Endodermal cell (in vitro differentiated cells): Measurements from ENCODE around the gene ASTN1. TPM values are rescaled to one million over a fixed set of nuclear protein-coding genes. Genes with fewer than 3 reads are reported as not detected.
A peak's percentile ranks its signal among the peaks of the same experiment; 100 is the strongest.

Source experiments
- DNase-seq: peaks from one replicate; pipeline ENCODE4 v3.0.0-alpha.2; 2017
- H3K27ac ChIP-seq: 2 replicates; pipeline ENCODE4 v1.5.1; 2013; ENCODE audit warnings: mild to moderate bottlenecking, low read depth, low read length, moderate library complexity
- H3K27me3 ChIP-seq: 2 replicates; pipeline ENCODE4 v1.6.1; 2013; ENCODE audit warnings: mild to moderate bottlenecking, low read length, moderate library complexity; ENCODE audit not compliant: insufficient read depth, control insufficient read depth, poor library complexity, severe bottlenecking
- H3K36me3 ChIP-seq: 2 replicates; pipeline ENCODE4 v1.7.0; 2013; ENCODE audit warnings: mild to moderate bottlenecking, low read length, moderate library complexity; ENCODE audit not compliant: control insufficient read depth, insufficient read depth
- H3K4me1 ChIP-seq: one replicate; pipeline ENCODE4 v1.7.0; 2013; ENCODE audit warnings: low read length; ENCODE audit not compliant: control insufficient read depth, insufficient read depth
- H3K4me3 ChIP-seq: 2 replicates; pipeline ENCODE4 v1.5.1; 2013; ENCODE audit warnings: mild to moderate bottlenecking, low read length, moderate library complexity
- H3K9ac ChIP-seq: 2 replicates; pipeline ENCODE4 v1.6.1; 2013; ENCODE audit warnings: mild to moderate bottlenecking, low read length, moderate library complexity; ENCODE audit not compliant: poor library complexity, severe bottlenecking; ENCODE audit errors: extremely low read depth
- H3K9me3 ChIP-seq: 2 replicates; pipeline ENCODE4 v1.6.1; 2013; ENCODE audit warnings: mild to moderate bottlenecking, low read length, moderate library complexity; ENCODE audit not compliant: control insufficient read depth
- H3K27ac Mint-ChIP-seq: 2 replicates; pipeline ENCODE4 v1.8.0; 2020; ENCODE audit warnings: mixed read lengths
- H3K27me3 Mint-ChIP-seq: 2 replicates; pipeline ENCODE4 v1.8.0; 2021; ENCODE audit warnings: mild to moderate bottlenecking, mixed read lengths; ENCODE audit not compliant: insufficient read depth
- H3K36me3 Mint-ChIP-seq: 2 replicates; pipeline ENCODE4 v1.8.0; 2020; ENCODE audit warnings: low read depth, mixed read lengths
- H3K4me1 Mint-ChIP-seq: 2 replicates; pipeline ENCODE4 v1.8.0; 2020; ENCODE audit warnings: mixed read lengths
- H3K4me3 Mint-ChIP-seq: 2 replicates; pipeline ENCODE4 v1.8.0; 2020; ENCODE audit warnings: mild to moderate bottlenecking, moderate library complexity, mixed read lengths
- H3K9me3 Mint-ChIP-seq: 2 replicates; pipeline ENCODE4 v1.8.0; 2020; ENCODE audit warnings: mild to moderate bottlenecking, mixed read lengths
- WGBS, 2 experiments: methylation state at CpG; one replicate each; pipeline versions ENCODE4 v1.1.5 to v1.1.7; 2013; ENCODE audit warnings: missing lambda C conversion rate in 2 of 2, mixed read lengths in 1 of 2; ENCODE audit not compliant: insufficient coverage in 1 of 2, insufficient read length in 1 of 2; 5-methylcytosine and 5-hydroxymethylcytosine counted together
- total RNA-seq, 2 donors: library from RNA; stranded (reverse); fragmentation: NEBNext Ultra II Directional in 1 of 2; extraction: Animal tissue kit (Norgen Biotek cat#: 25700) in 1 of 2; gene quantifications; 2 replicates in 1 of 2; 3 replicates in 1 of 2; pipeline ENCODE4 v1.2.1, GENCODE V29; 2021
- TF ChIP-seq, protein P1 (sequence below): fragments of 200-600 bp; sonication (generic); conservative IDR thresholded peaks from 2 replicates; pipeline ENCODE4 v1.5.0; 2021; ENCODE audit warnings: antibody characterized with exemption, mild to moderate bottlenecking

The ASTN1 gene
- total RNA-seq, 2 donors from 2014 or later, result 0.31 to 0.70 TPM

DNA sequence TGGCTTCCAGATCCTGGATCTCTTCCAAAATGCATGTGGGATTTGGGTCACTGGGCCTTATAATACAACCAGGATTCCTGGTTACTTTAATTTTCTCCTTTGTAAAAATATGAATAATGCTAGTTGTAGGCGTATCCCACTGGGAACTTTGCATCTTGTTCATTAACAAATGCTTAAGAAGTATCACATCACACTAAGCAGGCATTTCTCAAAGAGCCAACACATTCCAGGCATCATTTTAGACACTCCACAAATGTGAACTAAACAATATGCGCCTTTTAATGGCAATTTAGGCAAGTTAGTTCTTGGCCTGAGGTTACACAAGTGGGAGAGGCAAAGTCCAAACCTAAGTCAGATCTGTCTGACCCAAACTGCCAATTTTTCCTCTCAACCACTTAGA is 22.1 kb upstream of the ASTN1 start:
- H3K27ac ChIP-seq, result no peak overlapping the region
- TF ChIP-seq, protein P1, sequence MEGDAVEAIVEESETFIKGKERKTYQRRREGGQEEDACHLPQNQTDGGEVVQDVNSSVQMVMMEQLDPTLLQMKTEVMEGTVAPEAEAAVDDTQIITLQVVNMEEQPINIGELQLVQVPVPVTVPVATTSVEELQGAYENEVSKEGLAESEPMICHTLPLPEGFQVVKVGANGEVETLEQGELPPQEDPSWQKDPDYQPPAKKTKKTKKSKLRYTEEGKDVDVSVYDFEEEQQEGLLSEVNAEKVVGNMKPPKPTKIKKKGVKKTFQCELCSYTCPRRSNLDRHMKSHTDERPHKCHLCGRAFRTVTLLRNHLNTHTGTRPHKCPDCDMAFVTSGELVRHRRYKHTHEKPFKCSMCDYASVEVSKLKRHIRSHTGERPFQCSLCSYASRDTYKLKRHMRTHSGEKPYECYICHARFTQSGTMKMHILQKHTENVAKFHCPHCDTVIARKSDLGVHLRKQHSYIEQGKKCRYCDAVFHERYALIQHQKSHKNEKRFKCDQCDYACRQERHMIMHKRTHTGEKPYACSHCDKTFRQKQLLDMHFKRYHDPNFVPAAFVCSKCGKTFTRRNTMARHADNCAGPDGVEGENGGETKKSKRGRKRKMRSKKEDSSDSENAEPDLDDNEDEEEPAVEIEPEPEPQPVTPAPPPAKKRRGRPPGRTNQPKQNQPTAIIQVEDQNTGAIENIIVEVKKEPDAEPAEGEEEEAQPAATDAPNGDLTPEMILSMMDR, result no peak
- no peak overlapping the region for H3K4me3 ChIP-seq
- no peak overlapping the region for H3K4me3 Mint-ChIP-seq
- H3K9ac ChIP-seq, result no peak overlapping the region
- H3K4me1 Mint-ChIP-seq, result peaks cover 4% of the 10 kb centered on the region
- no peaks in the 10 kb centered on the region for H3K4me1 ChIP-seq
- no peaks in the 10 kb centered on the region for H3K36me3 ChIP-seq
- H3K27ac Mint-ChIP-seq, result no peak overlapping the region
- H3K27me3 Mint-ChIP-seq, result peaks cover 71% of the 10 kb centered on the region
- no peaks in the 10 kb centered on the region for H3K9me3 Mint-ChIP-seq
- no peaks in the 10 kb centered on the region for H3K36me3 Mint-ChIP-seq
- H3K9me3 ChIP-seq, result no peaks in the 10 kb centered on the region
- WGBS, 2 experiments, result 91% methylated on average over 2 of the region's 2 CpGs; no CpG with 5 or more reads in 1 of the 2 experiments
- peaks cover 30% of the 10 kb centered on the region for H3K27me3 ChIP-seq
- no peak for DNase-seq

DNA sequence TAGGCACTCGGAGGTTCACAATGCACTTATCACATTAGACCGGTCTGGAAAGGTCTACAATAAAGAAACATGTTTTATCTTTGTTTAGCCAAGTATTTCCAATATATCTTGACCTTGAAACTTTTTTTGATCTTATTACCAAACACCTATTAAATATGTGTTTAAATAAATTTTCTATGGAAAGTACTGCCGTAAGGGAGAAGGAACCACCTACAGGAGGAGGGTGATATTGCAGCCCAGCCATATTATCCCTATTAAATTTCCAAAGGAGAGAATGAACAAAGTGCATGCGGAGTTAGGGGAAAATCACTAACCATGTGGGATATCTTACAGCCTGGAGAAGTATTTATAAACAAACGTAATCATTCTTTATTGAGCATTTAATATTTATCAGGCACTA is 20.7 kb upstream of the ASTN1 start:
- Histone ChIP-seq H3K9ac (no peak overlapping the region), H3K27me3 (peaks cover 35% of the 10 kb centered on the region), H3K36me3 (no peaks in the 10 kb centered on the region), H3K4me3 (no peak overlapping the region), H3K27ac (no peak overlapping the region), H3K4me1 (no peaks in the 10 kb centered on the region), H3K9me3 (no peaks in the 10 kb centered on the region)
- no peak overlapping the region for H3K4me3 Mint-ChIP-seq
- TF ChIP-seq, protein P1, result peak; percentile 79
- H3K9me3 Mint-ChIP-seq, result no peaks in the 10 kb centered on the region
- H3K4me1 Mint-ChIP-seq, result peaks cover 12% of the 10 kb centered on the region
- no peak overlapping the region for H3K27ac Mint-ChIP-seq
- WGBS, 2 experiments, result 64% methylated on average over 4 of the region's 5 CpGs; no CpG with 5 or more reads in 1 of the 2 experiments
- DNase-seq, result peak; percentile 67
- peaks cover 71% of the 10 kb centered on the region for H3K27me3 Mint-ChIP-seq
- H3K36me3 Mint-ChIP-seq, result no peaks in the 10 kb centered on the region

DNA sequence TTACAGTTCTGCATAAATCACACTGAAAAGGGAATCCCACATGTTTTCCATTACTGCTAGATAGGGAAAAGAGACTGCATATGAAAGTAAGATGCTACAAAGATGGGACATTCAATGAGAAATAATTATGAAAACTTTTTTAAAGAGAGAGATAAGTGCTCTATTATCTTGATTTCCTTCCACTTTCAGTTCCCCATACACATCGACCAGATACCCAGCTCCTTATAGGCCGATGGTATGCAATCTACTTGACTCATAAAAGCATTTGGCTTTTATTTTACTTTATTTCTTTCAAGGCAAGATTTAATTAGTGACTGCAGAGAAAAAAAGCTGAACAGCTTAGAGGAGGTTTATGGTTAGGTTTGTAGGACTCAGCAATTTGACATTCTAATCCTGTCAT is 19.3 kb upstream of the ASTN1 start:
- no peak overlapping the region for H3K27ac Mint-ChIP-seq
- no peaks in the 10 kb centered on the region for H3K9me3 ChIP-seq
- WGBS, 2 experiments, result 100% methylated on average over 2 of the region's 2 CpGs; no CpG with 5 or more reads in 1 of the 2 experiments
- peaks cover 44% of the 10 kb centered on the region for H3K27me3 ChIP-seq
- H3K9me3 Mint-ChIP-seq, result no peaks in the 10 kb centered on the region
- no peak overlapping the region for H3K9ac ChIP-seq
- peaks cover 72% of the 10 kb centered on the region for H3K27me3 Mint-ChIP-seq
- no peak overlapping the region for H3K27ac ChIP-seq
- DNase-seq, result no peak
- no peaks in the 10 kb centered on the region for H3K4me1 ChIP-seq
- no peaks in the 10 kb centered on the region for H3K36me3 ChIP-seq
- H3K4me3 Mint-ChIP-seq, result no peak overlapping the region
- TF ChIP-seq, protein P1, result no peak
- peaks cover 12% of the 10 kb centered on the region for H3K4me1 Mint-ChIP-seq
- H3K4me3 ChIP-seq, result no peak overlapping the region
- no peaks in the 10 kb centered on the region for H3K36me3 Mint-ChIP-seq
